Smooth muscle cell of the brain vasculature (primary cell): ENCODE results near the gene CDH13.

Experiments
- DNase-seq: peaks from one replicate; pipeline ENCODE4 v3.0.0-alpha.2; 2012; ENCODE audit warnings: low read depth, low spot score

The CDH13 gene

GRCh38 chr16:83403761-83404160 is 777.0 kb downstream of the CDH13 start:
- DNase-seq: no peak

GRCh38 chr16:83404261-83404660 is 777.5 kb downstream of the CDH13 start:
- DNase-seq: no peak

- no peak for DNase-seq
Observed at GRCh38 chr16:83407928-83408327, 781.2 kb downstream of the CDH13 start.

- DNase-seq: no peak
Observed at GRCh38 chr16:83409347-83409746, 782.6 kb downstream of the CDH13 start.

- no peak for DNase-seq
Observed at GRCh38 chr16:83418565-83418964, 791.8 kb downstream of the CDH13 start.

GRCh38 chr16:83420206-83420760 is 793.5 kb downstream of the CDH13 start:
- DNase-seq: peak; percentile 4

GRCh38 chr16:83433201-83433600 is 806.4 kb downstream of the CDH13 start:
- DNase-seq: no peak

- DNase-seq: no peak
Observed at GRCh38 chr16:83437036-83437435, 810.3 kb downstream of the CDH13 start.

GRCh38 chr16:83438326-83438725 is 811.6 kb downstream of the CDH13 start:
- no peak for DNase-seq

GRCh38 chr16:83439412-83439811 is 812.6 kb downstream of the CDH13 start:
- no peak for DNase-seq

GRCh38 chr16:83441517-83441916 is 814.7 kb downstream of the CDH13 start:
- no peak for DNase-seq

GRCh38 chr16:83443972-83444371 is 817.2 kb downstream of the CDH13 start:
- DNase-seq: no peak

- no peak for DNase-seq
Observed at GRCh38 chr16:83447560-83447959, 820.8 kb downstream of the CDH13 start.

- no peak for DNase-seq
Observed at GRCh38 chr16:83449861-83450260, 823.1 kb downstream of the CDH13 start.

- no peak for DNase-seq
Observed at GRCh38 chr16:83453977-83454376, 827.2 kb downstream of the CDH13 start.

- DNase-seq: no peak
Observed at GRCh38 chr16:83455716-83456115, 828.9 kb downstream of the CDH13 start.

- no peak for DNase-seq
Observed at GRCh38 chr16:83456934-83457333, 830.2 kb downstream of the CDH13 start.

GRCh38 chr16:83458612-83459011 is 831.8 kb downstream of the CDH13 start:
- DNase-seq: no peak

- no peak for DNase-seq
Observed at GRCh38 chr16:83464991-83465390, 838.2 kb downstream of the CDH13 start.

GRCh38 chr16:83470416-83470815 is 843.6 kb downstream of the CDH13 start:
- no peak for DNase-seq

- no peak for DNase-seq
Observed at GRCh38 chr16:83472776-83473501, 846.2 kb downstream of the CDH13 start.

GRCh38 chr16:83473926-83474650 is 847.3 kb downstream of the CDH13 start:
- no peak for DNase-seq

- no peak for DNase-seq
Observed at GRCh38 chr16:83475108-83475507, 848.3 kb downstream of the CDH13 start.
